CD4-positive, alpha-beta T cell treated with Interleukin-12 subunit alpha and Interleukin-12 subunit beta, for 1 hour (primary cell): ENCODE results near the gene PAK2.
"Not testable (repeated sequence)": the region's sequence is repeated elsewhere in the genome, so short reads cannot be mapped to it uniquely, and the experiment has no call there.

Source experiments
- DNase-seq: peaks from one replicate; pipeline ENCODE4 v3.0.0-alpha.2; 2020

PAK2 gene

GRCh38 chr3:196737655-196738054, 2.0 kb upstream of the PAK2 start:
- no peak for DNase-seq

GRCh38 chr3:196740481-196741248, 1.0 kb downstream of the PAK2 start:
- DNase-seq, result peak; percentile 60

- no peak for DNase-seq
These were observed 1.7 kb downstream of the PAK2 start for GRCh38 chr3:196741249-196741889.

GRCh38 chr3:196743569-196743968, 3.9 kb downstream of the PAK2 start:
- not testable (repeated sequence) for DNase-seq

- no peak for DNase-seq
These were observed 9.5 kb downstream of the PAK2 start for GRCh38 chr3:196749125-196749524.

GRCh38 chr3:196753201-196753600, 13.5 kb downstream of the PAK2 start:
- no peak for DNase-seq

- DNase-seq, result no peak
These were observed 14.7 kb downstream of the PAK2 start for GRCh38 chr3:196754091-196754981.

GRCh38 chr3:196756732-196757131, 17.1 kb downstream of the PAK2 start:
- DNase-seq, result no peak

- no peak for DNase-seq
These were observed 18.5 kb downstream of the PAK2 start for GRCh38 chr3:196757876-196758739.

GRCh38 chr3:196763179-196763578, 23.5 kb downstream of the PAK2 start:
- DNase-seq, result no peak

- DNase-seq, result no peak
These were observed 25.8 kb downstream of the PAK2 start for GRCh38 chr3:196765454-196765853.

GRCh38 chr3:196771067-196771466, 31.4 kb downstream of the PAK2 start:
- no peak for DNase-seq

GRCh38 chr3:196772102-196772501, 32.4 kb downstream of the PAK2 start:
- DNase-seq, result no peak

- no peak for DNase-seq
These were observed 33.2 kb downstream of the PAK2 start for GRCh38 chr3:196772897-196773296.

- no peak for DNase-seq
These were observed 34.6 kb downstream of the PAK2 start for GRCh38 chr3:196774191-196774820.

GRCh38 chr3:196774848-196775422, 35.3 kb downstream of the PAK2 start:
- no peak for DNase-seq

GRCh38 chr3:196775938-196776337, 36.3 kb downstream of the PAK2 start:
- no peak for DNase-seq

GRCh38 chr3:196777836-196778235, 38.2 kb downstream of the PAK2 start:
- no peak for DNase-seq

- DNase-seq, result no peak
These were observed 39.1 kb downstream of the PAK2 start for GRCh38 chr3:196778755-196779154.

- no peak for DNase-seq
These were observed 42.9 kb downstream of the PAK2 start for GRCh38 chr3:196782511-196782910.

GRCh38 chr3:196788528-196788927, 48.9 kb downstream of the PAK2 start:
- DNase-seq, result no peak

GRCh38 chr3:196789885-196790359, 50.3 kb downstream of the PAK2 start:
- no peak for DNase-seq
